ENCODE measurements around the gene MEIOB.

DNA sequence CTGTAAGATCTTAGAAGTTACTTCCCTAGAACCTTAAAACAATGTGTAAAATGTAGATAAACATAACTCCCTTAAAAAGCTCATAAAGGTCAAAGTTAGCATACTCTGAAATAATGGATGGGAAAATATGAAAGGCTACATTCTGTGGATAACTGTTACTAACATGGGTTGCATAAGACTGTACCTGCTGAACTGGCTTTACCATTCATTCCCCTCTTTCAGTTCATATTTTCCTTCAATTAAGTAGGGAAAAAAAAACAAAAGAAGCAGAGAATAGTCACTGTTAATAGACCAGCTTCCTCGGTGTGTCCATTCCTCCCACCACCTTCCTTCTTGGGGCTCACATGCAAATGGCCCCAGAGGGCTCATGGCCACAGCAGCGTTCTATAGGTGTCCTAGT, 7.5 kb upstream of the MEIOB start:
- TF ChIP-seq SP1 (IDR thresholded peaks at IDR 0.05) (no peak), ELF4 (IDR thresholded peaks at IDR 0.05) (no peak), BHLHE40 (IDR thresholded peaks at IDR 0.05; ENCODE audit: borderline replicate concordance) (no peak), L3MBTL2 (conservative IDR thresholded peaks at IDR 0.05) (no peak), NFRKB (IDR thresholded peaks at IDR 0.05) (no peak), HDGF (IDR thresholded peaks at IDR 0.05; ENCODE audit: borderline replicate concordance) (no peak), ZNF384 (IDR thresholded peaks at IDR 0.05) (no peak)
